Karpas-422 (cell line): Measurements from ENCODE around the gene RASGRF1. TPM values are rescaled to one million over a fixed set of nuclear protein-coding genes. Genes with fewer than 3 reads are reported as not detected.

Experiments used
- DNase-seq: peaks from one replicate; pipeline ENCODE4 v3.0.0-alpha.2; 2015
- H2AFZ ChIP-seq: fragments of 200-600 bp; sonication (generic); 2 replicates; pipeline ENCODE4 v1.6.1; 2014; ENCODE audit warnings: antibody characterized with exemption, low read length, mixed read lengths
- H3K27ac ChIP-seq: fragments of 200-600 bp; sonication (generic); 2 replicates; pipeline ENCODE4 v1.5.1; 2014; ENCODE audit warnings: mild to moderate bottlenecking, low read length, moderate library complexity
- H3K27me3 ChIP-seq: fragments of 200-600 bp; sonication (generic); 2 replicates; pipeline ENCODE4 v1.6.1; 2014; ENCODE audit warnings: low read length, mixed read lengths
- H3K36me3 ChIP-seq: fragments of 200-600 bp; sonication (generic); 2 replicates; pipeline ENCODE4 v1.6.1; 2014; ENCODE audit warnings: low read length, mixed read lengths; ENCODE audit not compliant: insufficient read depth
- H3K4me1 ChIP-seq: fragments of 200-600 bp; sonication (generic); 2 replicates; pipeline ENCODE4 v1.6.1; 2014; ENCODE audit warnings: mild to moderate bottlenecking, low read length, mixed read lengths
- H3K4me2 ChIP-seq: fragments of 200-600 bp; sonication (generic); 2 replicates; pipeline ENCODE4 v1.6.1; 2014; ENCODE audit warnings: low read length, low read depth, mild to moderate bottlenecking; ENCODE audit not compliant: poor library complexity, severe bottlenecking
- H3K4me3 ChIP-seq: fragments of 200-600 bp; sonication (generic); 2 replicates; pipeline ENCODE4 v1.5.1; 2014; ENCODE audit warnings: mild to moderate bottlenecking, antibody characterized with exemption, low read length, mixed read lengths
- H3K79me2 ChIP-seq: fragments of 200-600 bp; sonication (generic); 2 replicates; pipeline ENCODE4 v1.6.1; 2014; ENCODE audit warnings: mild to moderate bottlenecking, low read length, mixed read lengths
- H3K9ac ChIP-seq: fragments of 200-600 bp; sonication (generic); 2 replicates; pipeline ENCODE4 v1.6.0; 2014; ENCODE audit warnings: low read length
- H3K9me2 ChIP-seq: fragments of 200-600 bp; sonication (generic), shearing (Covaris generic); replicated peaks from 2 replicates; pipeline ENCODE4 v1.6.0; 2014; ENCODE audit warnings: mild to moderate bottlenecking, low read length, moderate library complexity; ENCODE audit not compliant: insufficient read depth
- H3K9me3 ChIP-seq: fragments of 300-700, 200-600 bp; sonication (generic); 2 replicates; pipeline ENCODE4 v1.6.1; 2014; ENCODE audit warnings: low read length, mixed read lengths
- H4K20me1 ChIP-seq: fragments of 200-600 bp; sonication (generic); 2 replicates; pipeline ENCODE4 v1.6.1; 2014; ENCODE audit warnings: mild to moderate bottlenecking, antibody characterized with exemption, low read length, low read depth; ENCODE audit not compliant: insufficient read depth
- total RNA-seq: library from RNA; depleted of rRNA; stranded (reverse); fragments of >200 nt; shearing (Covaris generic); gene quantifications from 2 replicates; pipeline ENCODE4 v1.2.3, GENCODE V29; 2014; ENCODE audit warnings: low replicate concordance

The RASGRF1 gene
- total RNA-seq, 1 experiment from 2014 or later: 10.5 TPM

DNA sequence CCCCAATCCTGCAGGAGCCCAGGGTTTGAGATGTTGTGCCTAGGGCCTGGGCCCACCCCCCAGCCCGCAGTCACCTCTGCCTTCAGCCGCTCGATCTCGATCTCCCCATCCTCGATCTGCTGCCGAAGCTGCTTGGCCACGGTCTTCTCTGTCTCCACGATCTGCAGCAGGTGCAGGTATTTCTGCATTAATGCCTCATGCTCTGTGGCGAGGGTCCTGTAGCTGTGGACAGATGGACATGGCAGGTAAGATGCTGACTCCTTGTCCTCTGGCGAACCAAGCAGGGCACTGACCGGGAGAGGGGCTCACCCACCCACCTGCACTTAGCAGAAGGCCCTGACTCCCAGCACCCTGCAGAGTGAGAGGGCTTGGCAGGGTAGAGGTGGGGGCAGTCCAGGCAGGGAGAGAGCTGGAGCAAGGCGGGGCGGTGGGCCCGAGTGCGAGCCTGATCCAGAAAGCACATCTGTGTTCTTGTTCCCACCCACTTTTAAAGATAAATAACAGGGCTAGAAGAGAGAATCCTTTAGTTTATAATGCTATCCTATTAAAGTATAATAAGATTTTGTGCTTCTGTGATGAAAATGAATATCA is 32.2 kb downstream of the RASGRF1 start:
- Histone ChIP-seq H3K79me2 (no peaks in the 10 kb centered on the region), H3K9ac (no peak overlapping the region), H2AFZ (no peak overlapping the region), H3K27ac (no peak overlapping the region), H3K4me2 (no peak overlapping the region), H3K9me3 (no peaks in the 10 kb centered on the region), H3K36me3 (no peaks in the 10 kb centered on the region), H3K4me1 (peaks cover 34% of the 10 kb centered on the region), H3K9me2 (no peaks in the 10 kb centered on the region), H4K20me1 (no peaks in the 10 kb centered on the region), H3K4me3 (no peak overlapping the region), H3K27me3 (no peaks in the 10 kb centered on the region)
- no peak for DNase-seq

DNA sequence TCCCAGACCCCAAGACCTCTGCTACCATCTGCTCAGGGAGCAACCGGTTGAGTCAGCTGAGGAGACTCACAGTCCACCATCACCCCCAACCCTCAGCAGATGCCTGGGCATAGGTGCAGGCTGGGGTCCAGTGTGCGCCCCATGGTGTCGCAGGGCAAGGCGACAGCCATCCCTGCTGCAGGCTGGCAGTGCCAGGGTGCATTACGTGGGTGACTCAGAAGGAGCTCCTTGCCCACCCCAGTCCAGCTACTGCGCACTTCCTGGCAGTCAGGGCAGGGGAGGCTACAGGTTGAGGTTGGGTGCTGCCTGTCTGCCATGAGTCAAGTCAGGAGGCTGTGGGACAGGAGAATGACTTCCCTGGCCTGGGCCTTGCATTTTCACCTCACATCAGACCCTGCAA is 33.5 kb downstream of the RASGRF1 start:
- H3K4me1 ChIP-seq: peaks cover 33% of the 10 kb centered on the region
- H3K79me2 ChIP-seq: no peaks in the 10 kb centered on the region
- H3K9me3 ChIP-seq: no peaks in the 10 kb centered on the region
- no peaks in the 10 kb centered on the region for H4K20me1 ChIP-seq
- no peaks in the 10 kb centered on the region for H3K36me3 ChIP-seq
- no peak overlapping the region for H2AFZ ChIP-seq
- no peak overlapping the region for H3K9ac ChIP-seq
- H3K4me3 ChIP-seq: no peak overlapping the region
- H3K27ac ChIP-seq: no peak overlapping the region
- no peak for DNase-seq
- H3K4me2 ChIP-seq: no peak overlapping the region
- no peaks in the 10 kb centered on the region for H3K9me2 ChIP-seq
- H3K27me3 ChIP-seq: no peaks in the 10 kb centered on the region

DNA sequence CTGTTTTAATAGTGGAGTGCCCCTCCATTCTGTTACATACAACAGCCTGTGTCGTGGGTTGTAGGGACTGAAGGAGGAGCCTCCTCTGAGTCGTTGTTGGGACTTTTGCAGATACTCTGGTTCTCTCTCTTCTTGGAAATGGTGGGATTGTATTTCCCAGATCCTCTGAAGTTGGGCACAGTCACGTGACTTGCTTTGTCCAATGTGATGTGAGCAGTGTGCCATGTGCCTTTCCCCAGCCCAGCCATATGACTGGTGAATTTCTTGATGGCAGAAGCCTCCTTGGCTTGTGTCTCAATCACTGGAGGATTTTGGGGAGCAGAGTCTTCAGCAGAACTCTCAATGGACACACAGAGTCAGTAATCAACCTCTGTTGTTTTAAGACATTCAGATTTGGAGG is 36.2 kb downstream of the RASGRF1 start:
- H2AFZ ChIP-seq: no peak overlapping the region
- H3K4me3 ChIP-seq: no peak overlapping the region

DNA sequence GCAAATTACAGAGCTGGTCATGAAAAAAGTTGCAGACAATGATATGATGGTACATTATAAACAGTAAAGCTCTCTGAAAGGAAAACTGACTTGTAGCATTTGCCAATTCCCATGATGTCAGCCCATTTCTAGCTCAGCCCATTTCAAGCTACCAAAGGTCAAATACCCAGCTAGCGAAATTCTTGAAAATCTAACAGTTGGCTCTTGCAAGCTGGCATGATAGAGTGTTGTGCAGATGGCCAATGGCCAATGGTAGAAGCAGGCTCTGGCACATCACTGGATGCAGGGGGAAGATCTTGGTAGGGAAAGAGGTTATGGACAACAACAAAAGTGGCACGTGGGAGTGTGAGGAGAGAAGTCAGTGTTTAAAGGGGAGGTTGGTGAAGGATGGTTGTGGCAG is 36.7 kb downstream of the RASGRF1 start:
- DNase-seq: no peak
- no peaks in the 10 kb centered on the region for H4K20me1 ChIP-seq
- no peak overlapping the region for H3K9ac ChIP-seq
- no peaks in the 10 kb centered on the region for H3K9me3 ChIP-seq
- H3K79me2 ChIP-seq: no peaks in the 10 kb centered on the region
- no peaks in the 10 kb centered on the region for H3K27me3 ChIP-seq
- no peak overlapping the region for H3K4me2 ChIP-seq
- no peak overlapping the region for H3K4me3 ChIP-seq
- H3K27ac ChIP-seq: no peak overlapping the region
- no peaks in the 10 kb centered on the region for H3K9me2 ChIP-seq
- H3K36me3 ChIP-seq: no peaks in the 10 kb centered on the region
- H3K4me1 ChIP-seq: peaks cover 11% of the 10 kb centered on the region
- no peak overlapping the region for H2AFZ ChIP-seq

More for the DNA sequence above, 36.2 kb downstream of the RASGRF1 start:
- Histone ChIP-seq H3K4me1 (peaks cover 15% of the 10 kb centered on the region), H4K20me1 (no peaks in the 10 kb centered on the region), H3K9me3 (no peaks in the 10 kb centered on the region), H3K9me2 (no peaks in the 10 kb centered on the region), H3K27me3 (no peaks in the 10 kb centered on the region), H3K9ac (no peak overlapping the region), H3K27ac (no peak overlapping the region), H3K79me2 (no peaks in the 10 kb centered on the region), H3K4me2 (no peak overlapping the region), H3K36me3 (no peaks in the 10 kb centered on the region)
- no peak for DNase-seq

DNA sequence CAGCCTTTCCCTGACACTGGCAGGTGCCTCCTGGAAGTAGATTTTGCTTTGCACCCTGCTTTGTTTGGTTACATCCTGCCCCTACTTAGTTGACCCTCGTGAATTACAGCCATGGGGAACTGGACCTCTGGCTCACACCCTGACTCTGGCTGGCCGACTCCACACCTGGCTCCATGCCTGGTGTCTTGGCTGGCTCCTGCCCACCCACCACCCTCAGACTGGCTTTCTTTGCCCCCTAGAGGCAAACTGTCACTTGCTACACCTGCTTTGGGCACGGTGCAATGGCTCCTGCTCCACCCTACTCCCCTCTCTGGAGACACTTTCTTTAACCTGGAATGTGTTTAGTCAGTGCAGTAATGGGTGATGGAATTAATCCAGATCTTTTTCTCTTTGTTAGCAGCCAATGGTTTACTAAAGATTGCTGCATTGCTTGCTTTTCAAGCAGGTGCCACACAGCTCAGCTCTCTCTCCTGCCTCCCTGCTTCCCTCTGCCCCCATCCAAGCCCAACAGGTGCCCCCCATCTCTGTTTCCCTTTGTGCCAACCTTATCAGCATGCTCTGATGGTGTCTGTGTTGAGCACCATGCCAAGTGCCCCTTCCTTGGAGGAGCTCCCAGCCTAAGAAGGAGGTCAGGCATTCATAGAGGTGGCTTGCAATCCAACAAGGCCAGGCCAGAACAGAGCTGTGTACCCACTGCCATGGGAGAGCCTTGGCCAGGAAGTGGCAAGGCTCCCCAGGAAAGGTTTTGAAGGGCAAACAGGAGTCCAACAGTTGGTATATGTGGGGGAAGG is 38.4 kb downstream of the RASGRF1 start:
- Histone ChIP-seq H2AFZ (no peak overlapping the region), H3K9ac (no peak overlapping the region), H4K20me1 (no peaks in the 10 kb centered on the region), H3K27me3 (no peaks in the 10 kb centered on the region), H3K36me3 (no peaks in the 10 kb centered on the region), H3K4me3 (no peak overlapping the region), H3K4me2 (no peak overlapping the region), H3K79me2 (no peaks in the 10 kb centered on the region), H3K27ac (no peak overlapping the region), H3K9me2 (no peaks in the 10 kb centered on the region), H3K9me3 (no peaks in the 10 kb centered on the region), H3K4me1 (peaks cover 8% of the 10 kb centered on the region; the same call in 1 of the 2 replicates)
- DNase-seq: no peak

DNA sequence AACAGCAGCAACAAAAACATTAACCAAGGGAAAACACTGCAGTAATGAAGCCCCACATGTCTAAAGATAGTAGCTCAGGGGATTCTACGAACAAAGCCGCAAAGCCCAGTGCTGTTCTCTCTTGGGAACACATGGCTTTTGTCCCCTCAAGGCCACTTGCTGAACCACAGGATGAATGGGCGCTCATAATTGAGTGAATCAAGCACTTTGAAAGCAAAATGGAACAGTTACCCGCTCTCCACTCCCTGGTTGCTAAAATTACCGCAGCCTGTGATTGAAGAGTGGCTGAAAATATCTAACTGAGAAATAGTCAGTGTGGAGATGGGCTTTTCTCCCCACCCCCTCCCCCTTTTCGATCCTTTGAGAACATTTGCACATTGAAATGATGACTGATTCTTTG is 39.6 kb downstream of the RASGRF1 start:
- H3K79me2 ChIP-seq: no peaks in the 10 kb centered on the region
- no peak overlapping the region for H3K27ac ChIP-seq
- H3K9ac ChIP-seq: no peak overlapping the region
- H3K9me2 ChIP-seq: no peaks in the 10 kb centered on the region
- no peak for DNase-seq
- peaks cover 8% of the 10 kb centered on the region; the same call in 1 of the 2 replicates for H3K4me1 ChIP-seq
- no peaks in the 10 kb centered on the region for H3K27me3 ChIP-seq
- H3K4me2 ChIP-seq: no peak overlapping the region
- no peaks in the 10 kb centered on the region for H3K36me3 ChIP-seq
- H2AFZ ChIP-seq: no peak overlapping the region
- no peaks in the 10 kb centered on the region for H4K20me1 ChIP-seq
- H3K4me3 ChIP-seq: no peak overlapping the region
- no peaks in the 10 kb centered on the region for H3K9me3 ChIP-seq

DNA sequence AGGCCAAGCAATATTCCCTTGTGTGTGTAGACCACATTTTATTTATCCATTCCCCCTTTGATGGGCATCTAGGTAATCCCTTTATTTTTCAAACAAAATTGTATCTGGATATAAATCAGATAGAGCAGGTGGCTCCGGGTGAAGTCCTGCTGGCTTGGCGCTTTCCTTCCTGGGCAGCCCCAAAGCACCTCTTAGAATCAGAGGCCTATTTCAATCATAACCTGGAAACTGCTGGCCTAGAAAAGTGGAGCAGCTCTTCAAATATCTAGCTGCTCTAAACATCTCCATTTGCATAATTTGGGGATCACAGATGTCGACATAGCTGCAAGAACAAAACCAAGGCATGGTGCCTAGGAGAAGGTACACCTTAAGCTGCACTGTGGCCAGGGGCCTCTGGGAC is 40.2 kb downstream of the RASGRF1 start:
- H3K27ac ChIP-seq: no peak overlapping the region
- no peak overlapping the region for H3K9ac ChIP-seq
- no peaks in the 10 kb centered on the region for H3K36me3 ChIP-seq
- H4K20me1 ChIP-seq: no peaks in the 10 kb centered on the region
- H3K4me3 ChIP-seq: no peak overlapping the region
- H3K9me2 ChIP-seq: no peaks in the 10 kb centered on the region
- H3K9me3 ChIP-seq: no peaks in the 10 kb centered on the region
- H3K27me3 ChIP-seq: no peaks in the 10 kb centered on the region
- H3K4me1 ChIP-seq: peaks cover 8% of the 10 kb centered on the region; the same call in 1 of the 2 replicates
- DNase-seq: no peak
- no peak overlapping the region for H2AFZ ChIP-seq
- no peak overlapping the region for H3K4me2 ChIP-seq
- H3K79me2 ChIP-seq: no peaks in the 10 kb centered on the region

DNA sequence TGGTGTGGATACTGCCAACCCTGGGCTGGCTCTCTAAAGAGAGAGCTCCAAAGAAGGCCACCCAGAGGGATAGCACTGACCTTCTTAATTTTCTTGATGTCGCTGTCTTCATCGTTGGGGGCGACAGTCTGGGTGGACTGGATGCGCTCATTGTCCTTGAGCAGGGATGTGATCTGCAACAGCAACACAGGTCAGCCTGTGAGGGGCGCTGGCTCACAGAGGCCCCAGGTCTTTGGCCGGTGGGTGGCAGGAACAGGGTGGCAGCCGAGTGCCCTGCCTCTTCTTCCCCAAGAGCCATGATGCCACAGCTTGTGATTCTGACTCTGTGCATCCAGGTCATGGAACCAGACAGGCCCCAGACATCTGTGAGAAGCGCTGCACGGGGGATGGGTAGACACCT is 41.2 kb downstream of the RASGRF1 start:
- no peaks in the 10 kb centered on the region for H3K9me3 ChIP-seq

More for the DNA sequence above, 41.2 kb downstream of the RASGRF1 start:
- Histone ChIP-seq H3K27me3 (no peaks in the 10 kb centered on the region), H4K20me1 (no peaks in the 10 kb centered on the region), H2AFZ (no peak overlapping the region), H3K4me1 (peaks cover 11% of the 10 kb centered on the region; the same call in 1 of the 2 replicates), H3K9ac (no peak overlapping the region), H3K9me2 (no peaks in the 10 kb centered on the region), H3K36me3 (no peaks in the 10 kb centered on the region), H3K4me3 (no peak overlapping the region), H3K79me2 (no peaks in the 10 kb centered on the region), H3K4me2 (no peak overlapping the region), H3K27ac (no peak overlapping the region)
- no peak for DNase-seq
